GM12878 (cell line): ENCODE data around the gene ATXN2. TPM values are rescaled to one million over a fixed set of nuclear protein-coding genes. Genes with fewer than 3 reads are reported as not detected.

Experiments used
- ATAC-seq: fragments of 200-7000 bp; cut with Tn5 transposase; 3 replicates; pipeline ENCODE4 v1.9.1; 2020; ENCODE audit warnings: mild to moderate bottlenecking, moderate library complexity
- BruUV-seq: library from RNA; stranded (reverse); fragments of 400-500 nt; replicated peaks from 2 replicates; lab custom pipeline; 2021; lab: Mats Ljungman, UMichigan
- CTCF ChIA-PET: fragments of 300-600 bp; sonication (Branson Sonifier 250); formaldehyde crosslinking; extraction: SDS; loops from one replicate; lab custom pipeline; 2021; ENCODE audit warnings: inconsistent platforms; lab: Yijun Ruan, JAX
- POLR2A ChIA-PET: fragments of 350-600 bp; formaldehyde crosslinking; extraction: SDS; loops from one replicate; lab custom pipeline; 2021; ENCODE audit warnings: inconsistent platforms; lab: Charles Lee
- RAD21 ChIA-PET: fragments of 300-600 bp; sonication (Branson Sonifier 250); formaldehyde crosslinking; loops from one replicate; lab custom pipeline; 2023; ENCODE audit warnings: antibody characterized with exemption; ENCODE audit not compliant: unreplicated experiment; lab: Charles Lee
- SMC1A ChIA-PET: fragments of 300-600 bp; sonication (Branson Sonifier 250); formaldehyde crosslinking; loops from one replicate; lab custom pipeline; 2023; ENCODE audit not compliant: unreplicated experiment, uncharacterized antibody; lab: Charles Lee
- DNase-seq: peaks from one replicate; pipeline ENCODE4 v3.0.0-alpha.2; 2011; ENCODE audit warnings: low read depth, low spot score
- FAIRE-seq: peaks from 3 replicates; lab custom pipeline; 2011; peaks lifted over from hg19 to GRCh38; lab: Jason Lieb, UNC
- H2AFZ ChIP-seq: 2 replicates; pipeline ENCODE4 v1.6.0; 2011; ENCODE audit warnings: low read depth, low read length, control low read depth; ENCODE audit not compliant: control insufficient read depth
- H3K27ac ChIP-seq: 2 replicates; pipeline ENCODE4 v1.5.1; 2011; ENCODE audit warnings: control low read depth; ENCODE audit not compliant: control insufficient read depth, insufficient read depth
- H3K27me3 ChIP-seq, 2 experiments: replicated peaks in 1 of 2; 2 replicates each; pipeline versions ENCODE4 v1.6.0 to v1.6.1; 2011; ENCODE audit warnings: low read length in 1 of 2; ENCODE audit not compliant: control insufficient read depth in 2 of 2, insufficient read depth in 2 of 2
- H3K36me3 ChIP-seq, 2 experiments: 2 replicates each; pipeline ENCODE4 v1.5.1; 2011; ENCODE audit warnings: low read length in 1 of 2; ENCODE audit not compliant: control insufficient read depth in 2 of 2, insufficient read depth in 2 of 2
- H3K4me1 ChIP-seq: 2 replicates; pipeline ENCODE4 v1.6.1; 2011; ENCODE audit warnings: mild to moderate bottlenecking, low read length, moderate library complexity, mixed read lengths; ENCODE audit not compliant: control insufficient read depth, insufficient read depth
- H3K4me2 ChIP-seq: 2 replicates; pipeline ENCODE4 v1.6.0; 2011; ENCODE audit warnings: control low read depth; ENCODE audit not compliant: control insufficient read depth, insufficient read depth
- H3K4me3 ChIP-seq: fragments of 200-600 bp; sonication (generic); 2 replicates; pipeline ENCODE4 v1.5.1; 2016
- H3K79me2 ChIP-seq: 2 replicates; pipeline ENCODE4 v1.6.0; 2011; ENCODE audit warnings: low read length; ENCODE audit not compliant: control insufficient read depth, insufficient read depth
- H3K9ac ChIP-seq: 2 replicates; pipeline ENCODE4 v1.8.0; 2011; ENCODE audit warnings: low read length, control low read depth, mixed read lengths; ENCODE audit not compliant: control insufficient read depth, insufficient read depth
- H3K9me3 ChIP-seq: replicated peaks from 3 replicates; pipeline ENCODE4 v1.5.1; 2011; ENCODE audit warnings: mild to moderate bottlenecking, low read length; ENCODE audit not compliant: control insufficient read depth, insufficient read depth
- H4K20me1 ChIP-seq: 2 replicates; pipeline ENCODE4 v1.6.0; 2011; ENCODE audit not compliant: control insufficient read depth, insufficient read depth
- ATF2 ChIP-seq: IDR thresholded peaks from 2 replicates; pipeline ENCODE4 v1.6.1; 2012; ENCODE audit warnings: low read length, inconsistent platforms
- MXI1 ChIP-seq: fragments of 150-350 bp; IDR thresholded peaks from 2 replicates; pipeline ENCODE4 v1.6.1; 2011; ENCODE audit warnings: low read depth, mild to moderate bottlenecking, inconsistent platforms, low read length, improper control_type of control experiment
- POLR2A ChIP-seq: IDR thresholded peaks from 2 replicates; pipeline ENCODE4 v1.6.1; 2011; ENCODE audit warnings: low read depth, mild to moderate bottlenecking, low read length
- POLR2AphosphoS5 ChIP-seq: IDR thresholded peaks from 2 replicates; pipeline ENCODE4 v1.6.1; 2011; ENCODE audit warnings: mild to moderate bottlenecking, low read length, inconsistent platforms
- SMAD1 ChIP-seq: fragments of 450-650 bp; IDR thresholded peaks from 2 replicates; pipeline ENCODE4 v1.6.1; 2018; ENCODE audit warnings: mild to moderate bottlenecking, low read depth; ENCODE audit not compliant: partially characterized antibody
- WGBS: methylation state at CpG from one replicate; pipeline ENCODE4 v1.1.6; 2016; ENCODE audit warnings: low lambda C conversion rate; ENCODE audit not compliant: insufficient replicate concordance, insufficient coverage; ENCODE audit errors: missing lambda C conversion rate; 5-methylcytosine and 5-hydroxymethylcytosine counted together
- in situ Hi-C: fragments of 300-500 bp; cut with MboI; formaldehyde crosslinking; loops from 9 replicates; pipeline ENCODE4 v1.14.3; 2018; ENCODE audit warnings: mixed read lengths
- intact Hi-C: fragments of 100-400 bp; cut with micrococcal nuclease; formaldehyde crosslinking; loops from one replicate; pipeline ENCODE4 v1.14.2; 2022; ENCODE audit not compliant: unreplicated experiment
- polyA plus RNA-seq, 11 experiments: library from polyadenylated mRNA; depleted of rRNA in 4 of 11; unstranded in 6 of 11; stranded (reverse) in 5 of 11; fragments of >200 nt; fragmentation: Nextera tagmentation in 4 of 11; fragmentation: Illumina TruSeq in 1 of 11; extraction: Ambion mirVana in 4 of 11; extraction: Trizol in 1 of 11; gene quantifications; 1 replicate in 1 of 11; 2 replicates in 10 of 11; pipeline versions ENCODE4 v1.2.1 to v1.2.3, GENCODE V29; 2011 to 2016; ENCODE audit warnings: inconsistent platforms in 2 of 11, missing spikeins in 2 of 11, low read depth in 1 of 11
- total RNA-seq, 4 experiments: library from RNA; depleted of rRNA in 3 of 4; stranded (reverse); fragments of >200 nt in 3 of 4; fragmentation: Illumina TruSeq in 1 of 4; extraction: Trizol in 1 of 4; gene quantifications; 2 replicates each; pipeline versions ENCODE4 v1.2.1 to v1.2.3, GENCODE V29; 2013 to 2021

ATXN2 gene
- total and polyA plus RNA-seq, 10 of the 15 experiments (the other 5 are each of a cell fraction or from before 2014, with no cell fraction given): 8.8 to 31.5 (median 19.0) TPM

GRCh38 chr12:111413442-111414086 is 185.6 kb downstream of the ATXN2 start:
- intact Hi-C loops: no loop called here
- DNase-seq: no peak
- no peak overlapping the region for H2AFZ ChIP-seq
- no peak for TF ChIP-seq MXI1
- TF ChIP-seq POLR2A: peak; percentile 37; the same call in 1 of the 2 replicates
- TF ChIP-seq, all 136 proteins: peak for 1
- TSS peak; percentile 20 for BruUV-seq
- in situ Hi-C loops: no loop called here
- SMC1A ChIA-PET: interaction anchor here (0.9 to 22.6 kb wide), 10 partner anchors 10 to 114 kb away, joined by 3 to 605 read pairs (median 11); no protein-coding TSS in a partner anchor
- POLR2A ChIA-PET: interaction anchor here (0.7 to 13.2 kb wide), 6 partner anchors 9 to 103 kb away, joined by 3 to 188 read pairs (median 8); no protein-coding TSS in a partner anchor
- 75% methylated on average over 12 of the region's 12 CpGs for WGBS
- H3K4me1 ChIP-seq: peaks cover 42% of the 10 kb centered on the region
- RAD21 ChIA-PET: interaction anchor here (2.6 to 19.6 kb wide), 3 partner anchors 10 to 31 kb away, joined by 15 to 804 read pairs (median 41); no protein-coding TSS in a partner anchor
- no peak overlapping the region for H3K4me3 ChIP-seq
- H3K36me3 ChIP-seq: peaks cover 4 to 16% of the 10 kb centered on the region in 2 experiments
- H3K27ac ChIP-seq: no peak overlapping the region
- H3K9ac ChIP-seq: no peak overlapping the region
- ATAC-seq (no peak), FAIRE-seq (no peak)
- H3K27me3 ChIP-seq: no peaks in the 10 kb centered on the region
- H3K4me2 ChIP-seq: no peak overlapping the region
- CTCF ChIA-PET: interaction anchor here (1.4 to 27.0 kb wide), 8 partner anchors 10 to 116 kb away, joined by 4 to 1117 read pairs (median 9); no protein-coding TSS in a partner anchor
- H3K9me3 ChIP-seq: no peaks in the 10 kb centered on the region
- H3K79me2 ChIP-seq: peaks cover 86% of the 10 kb centered on the region
- H4K20me1 ChIP-seq: peaks cover 19% of the 10 kb centered on the region

GRCh38 chr12:111412830-111413441 is 186.2 kb downstream of the ATXN2 start:
- H4K20me1 ChIP-seq: peaks cover 19% of the 10 kb centered on the region
- H3K27ac ChIP-seq: no peak overlapping the region
- ATAC-seq: no peak
- peaks cover 48% of the 10 kb centered on the region for H3K4me1 ChIP-seq
- TF ChIP-seq ATF2: no peak
- peak; percentile 70 for TF ChIP-seq SMAD1
- 0 out of 2 replicates have a peak, but pooled peaks have one; percentile 2 for TF ChIP-seq POLR2AphosphoS5
- peaks cover 89% of the 10 kb centered on the region for H3K79me2 ChIP-seq
- ChIA-PET SMC1A (interaction anchor here (0.9 to 22.6 kb wide), 11 partner anchors 10 to 115 kb away, joined by 3 to 605 read pairs (median 13); no protein-coding TSS in a partner anchor), RAD21 (interaction anchor here (0.7 to 19.6 kb wide), 6 partner anchors 9 to 70 kb away, joined by 4 to 804 read pairs (median 18); no protein-coding TSS in a partner anchor), CTCF (interaction anchor here (1.4 to 27.0 kb wide), 8 partner anchors 9 to 117 kb away, joined by 4 to 1117 read pairs (median 9); no protein-coding TSS in a partner anchor), POLR2A (interaction anchor here (0.7 to 13.2 kb wide), 7 partner anchors 8 to 39 kb away, joined by 3 to 188 read pairs (median 4); no protein-coding TSS in a partner anchor)
- H3K36me3 ChIP-seq: peaks cover 3 to 16% of the 10 kb centered on the region in 2 experiments
- in situ Hi-C loops (no loop called here), intact Hi-C loops (no loop called here)
- no peaks in the 10 kb centered on the region for H3K9me3 ChIP-seq
- H3K9ac ChIP-seq: no peak overlapping the region
- H3K4me3 ChIP-seq: no peak overlapping the region
- FAIRE-seq: no peak
- no TSS peak for BruUV-seq
- H3K4me2 ChIP-seq: 0 out of 2 replicates have a peak overlapping the region, but pooled peaks have one; percentile 26
- H3K27me3 ChIP-seq: no peaks in the 10 kb centered on the region
- no peak overlapping the region for H2AFZ ChIP-seq
- DNase-seq: no peak
- 83% methylated on average over 6 of the region's 6 CpGs for WGBS
